Measurements from ENCODE around the gene MEGF6.

The MEGF6 gene

GRCh38 chr1:3499611-3500010 is 111.7 kb downstream of the MEGF6 start:
- no peak overlapping the region for H3K27ac ChIP-seq (ENCODE audit: poor library complexity, severe bottlenecking)
- no peak overlapping the region for H3K4me3 ChIP-seq (ENCODE audit: severe bottlenecking)

GRCh38 chr1:3498986-3499385 is 112.3 kb downstream of the MEGF6 start:
- DNase-seq (ENCODE audit: low spot score) = no peak
- Histone ChIP-seq H3K4me3 (ENCODE audit: severe bottlenecking) (no peak overlapping the region), H3K27me3 (ENCODE audit: insufficient read depth, poor library complexity, severe bottlenecking) (no peaks in the 10 kb centered on the region), H3K27ac (ENCODE audit: poor library complexity, severe bottlenecking) (no peak overlapping the region), H3K9me3 (ENCODE audit: severe bottlenecking) (no peaks in the 10 kb centered on the region), H3K4me1 (ENCODE audit: insufficient read depth, poor library complexity, severe bottlenecking) (peaks cover 3% of the 10 kb centered on the region), H3K36me3 (ENCODE audit: low read depth) (no peaks in the 10 kb centered on the region)
- no peak for TF ChIP-seq CTCF (IDR thresholded peaks at IDR 0.05; ENCODE audit: poor library complexity, severe bottlenecking)
- no peak for ATAC-seq (ENCODE audit: low read depth)

More at GRCh38 chr1:3499611-3500010, 111.7 kb downstream of the MEGF6 start:
- H3K36me3 ChIP-seq (ENCODE audit: low read depth) = no peaks in the 10 kb centered on the region
- DNase-seq (ENCODE audit: low spot score) (no peak), ATAC-seq (ENCODE audit: low read depth) (no peak)
- TF ChIP-seq CTCF (IDR thresholded peaks at IDR 0.05; ENCODE audit: poor library complexity, severe bottlenecking) = no peak
- H3K9me3 ChIP-seq (ENCODE audit: severe bottlenecking) = no peaks in the 10 kb centered on the region
- peaks cover 9% of the 10 kb centered on the region for H3K4me1 ChIP-seq (ENCODE audit: insufficient read depth, poor library complexity, severe bottlenecking)
- H3K27me3 ChIP-seq (ENCODE audit: insufficient read depth, poor library complexity, severe bottlenecking) = no peaks in the 10 kb centered on the region

GRCh38 chr1:3498246-3498930 is 112.9 kb downstream of the MEGF6 start:
- TF ChIP-seq CTCF (IDR thresholded peaks at IDR 0.05; ENCODE audit: poor library complexity, severe bottlenecking) = no peak
- no peaks in the 10 kb centered on the region for H3K36me3 ChIP-seq (ENCODE audit: low read depth)
- no peak overlapping the region for H3K27ac ChIP-seq (ENCODE audit: poor library complexity, severe bottlenecking)
- no peaks in the 10 kb centered on the region for H3K9me3 ChIP-seq (ENCODE audit: severe bottlenecking)
- H3K4me1 ChIP-seq (ENCODE audit: insufficient read depth, poor library complexity, severe bottlenecking) = no peaks in the 10 kb centered on the region
- ATAC-seq (ENCODE audit: low read depth) = no peak
- no peak for DNase-seq (ENCODE audit: low spot score)
- no peak overlapping the region for H3K4me3 ChIP-seq (ENCODE audit: severe bottlenecking)
- no peaks in the 10 kb centered on the region for H3K27me3 ChIP-seq (ENCODE audit: insufficient read depth, poor library complexity, severe bottlenecking)

GRCh38 chr1:3497521-3497920 is 113.8 kb downstream of the MEGF6 start:
- ATAC-seq (ENCODE audit: low read depth) = no peak
- Histone ChIP-seq H3K4me3 (ENCODE audit: severe bottlenecking) (no peak overlapping the region), H3K9me3 (ENCODE audit: severe bottlenecking) (no peaks in the 10 kb centered on the region), H3K4me1 (ENCODE audit: insufficient read depth, poor library complexity, severe bottlenecking) (no peaks in the 10 kb centered on the region), H3K36me3 (ENCODE audit: low read depth) (no peaks in the 10 kb centered on the region), H3K27me3 (ENCODE audit: insufficient read depth, poor library complexity, severe bottlenecking) (no peaks in the 10 kb centered on the region), H3K27ac (ENCODE audit: poor library complexity, severe bottlenecking) (no peak overlapping the region)
- no peak for TF ChIP-seq CTCF (IDR thresholded peaks at IDR 0.05; ENCODE audit: poor library complexity, severe bottlenecking)
- DNase-seq (ENCODE audit: low spot score) = no peak

GRCh38 chr1:3496916-3497315 is 114.4 kb downstream of the MEGF6 start:
- Histone ChIP-seq H3K36me3 (ENCODE audit: low read depth) (no peaks in the 10 kb centered on the region), H3K4me1 (ENCODE audit: insufficient read depth, poor library complexity, severe bottlenecking) (no peaks in the 10 kb centered on the region), H3K4me3 (ENCODE audit: severe bottlenecking) (no peak overlapping the region), H3K9me3 (ENCODE audit: severe bottlenecking) (no peaks in the 10 kb centered on the region), H3K27me3 (ENCODE audit: insufficient read depth, poor library complexity, severe bottlenecking) (no peaks in the 10 kb centered on the region), H3K27ac (ENCODE audit: poor library complexity, severe bottlenecking) (no peak overlapping the region)
- DNase-seq (ENCODE audit: low spot score) (no peak), ATAC-seq (ENCODE audit: low read depth) (no peak)
- no peak for TF ChIP-seq CTCF (IDR thresholded peaks at IDR 0.05; ENCODE audit: poor library complexity, severe bottlenecking)
